MM.1S (cell line): ENCODE data around the gene MBOAT1.

ENCODE experiments used
- EZH2 ChIP-seq: fragments of 300-600 bp; sonication (generic); optimal IDR thresholded peaks from 2 replicates; pipeline ENCODE3; 2017; ENCODE audit warnings: low read depth, mild to moderate bottlenecking, antibody characterized with exemption, low read length, mixed read lengths
- TF ChIP-seq, protein P1 (sequence below): fragments of 300-600 bp; sonication (generic); IDR thresholded peaks from 2 replicates; pipeline ENCODE4 v1.5.1; 2016; ENCODE audit warnings: antibody characterized with exemption, low read length, mixed read lengths

DNA sequence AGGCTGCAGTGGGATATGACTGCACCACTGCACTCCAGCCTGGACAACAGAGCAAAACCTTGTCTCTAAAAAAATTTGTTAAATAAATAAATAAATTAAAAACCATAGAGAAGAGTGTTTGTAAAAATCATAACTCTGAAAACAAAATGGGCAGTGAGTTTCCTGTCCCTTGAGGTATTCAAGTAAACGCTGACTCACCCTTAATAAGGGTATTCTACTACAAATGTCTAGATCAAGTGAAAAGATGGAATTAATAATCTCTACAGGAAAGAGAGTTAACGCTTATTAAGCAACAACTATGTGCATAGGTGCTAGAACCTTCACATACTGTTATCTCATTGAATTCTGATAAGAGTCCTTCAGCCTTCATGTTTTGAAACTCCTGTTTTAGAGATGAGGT, 19.9 kb upstream of the MBOAT1 start:
- TF ChIP-seq, protein P1, sequence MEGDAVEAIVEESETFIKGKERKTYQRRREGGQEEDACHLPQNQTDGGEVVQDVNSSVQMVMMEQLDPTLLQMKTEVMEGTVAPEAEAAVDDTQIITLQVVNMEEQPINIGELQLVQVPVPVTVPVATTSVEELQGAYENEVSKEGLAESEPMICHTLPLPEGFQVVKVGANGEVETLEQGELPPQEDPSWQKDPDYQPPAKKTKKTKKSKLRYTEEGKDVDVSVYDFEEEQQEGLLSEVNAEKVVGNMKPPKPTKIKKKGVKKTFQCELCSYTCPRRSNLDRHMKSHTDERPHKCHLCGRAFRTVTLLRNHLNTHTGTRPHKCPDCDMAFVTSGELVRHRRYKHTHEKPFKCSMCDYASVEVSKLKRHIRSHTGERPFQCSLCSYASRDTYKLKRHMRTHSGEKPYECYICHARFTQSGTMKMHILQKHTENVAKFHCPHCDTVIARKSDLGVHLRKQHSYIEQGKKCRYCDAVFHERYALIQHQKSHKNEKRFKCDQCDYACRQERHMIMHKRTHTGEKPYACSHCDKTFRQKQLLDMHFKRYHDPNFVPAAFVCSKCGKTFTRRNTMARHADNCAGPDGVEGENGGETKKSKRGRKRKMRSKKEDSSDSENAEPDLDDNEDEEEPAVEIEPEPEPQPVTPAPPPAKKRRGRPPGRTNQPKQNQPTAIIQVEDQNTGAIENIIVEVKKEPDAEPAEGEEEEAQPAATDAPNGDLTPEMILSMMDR, result no peak
- TF ChIP-seq EZH2, result no peak
